Osteocyte (in vitro differentiated cells): ENCODE results near the gene ETNK2. TPM values are rescaled to one million over a fixed set of nuclear protein-coding genes. Genes with fewer than 3 reads are reported as not detected.

Experiments used
- total RNA-seq: library from RNA; stranded (reverse); gene quantifications from 2 replicates; pipeline ENCODE4 v1.2.1, GENCODE V29; 2021

ETNK2 gene
- total RNA-seq, 1 donor from 2014 or later: 15.4 TPM

Other genes with a start within 250 kb of the ETNK2 start
- 11.7 and 12.5 TPM in 2 replicates for gene SOX13, start 78.9 kb downstream of the ETNK2 start, total RNA-seq
- gene REN, start 14.3 kb upstream of the ETNK2 start, total RNA-seq: not detected in 2 replicates
- gene KISS1, start 44.4 kb upstream of the ETNK2 start, total RNA-seq: not detected in 2 replicates
- gene GOLT1A, start 61.9 kb upstream of the ETNK2 start, total RNA-seq: not detected in 2 replicates
- gene PLEKHA6, start 207.9 kb upstream of the ETNK2 start, total RNA-seq: 0.24 and 0.26 TPM in 2 replicates